ENCODE results near the gene SLC51B. TPM values are rescaled to one million over a fixed set of nuclear protein-coding genes. Genes with fewer than 3 reads are reported as not detected.

Gene SLC51B
- 0.65 and 8.3 TPM in 2 replicates for total RNA-seq

GRCh38 chr15:65044724-65045481 is at the start of gene SLC51B:
Gene SLC51B, plus strand, starts transcription at chr15:65045387. Its CDS starts 4,618 bp downstream, at chr15:65050005.

GRCh38 chr15:65028921-65029735 is 16.1 kb upstream of the SLC51B start, which contains the start of gene MTFMT:
Gene MTFMT, minus strand, starts transcription at chr15:65029639. Its CDS starts 26 bp downstream, at chr15:65029613.

GRCh38 chr15:65067645-65068402 is 22.6 kb downstream of the SLC51B start, which contains the start of gene RASL12:
Gene RASL12, minus strand, starts transcription at chr15:65067991. Its CDS starts 156 bp downstream, at chr15:65067835.

GRCh38 chr15:65076486-65077290 is 31.5 kb downstream of the SLC51B start, which contains the start of gene KBTBD13:
Gene KBTBD13, plus strand, starts transcription at chr15:65076746. Its CDS starts 70 bp downstream, at chr15:65076816.

Other genes with a start within 250 kb of the SLC51B start
- 4.5 and 6.2 TPM in 2 replicates for gene PIF1, start 219.7 kb upstream of the SLC51B start, total RNA-seq
- gene PLEKHO2, start 203.5 kb upstream of the SLC51B start, total RNA-seq: 14.1 and 26.0 TPM in 2 replicates
- 1.3 and 8.7 TPM in 2 replicates for gene ANKDD1A, start 133.5 kb upstream of the SLC51B start, total RNA-seq
- 74.2 and 78.2 TPM in 2 replicates for gene SPG21, start 55.5 kb upstream of the SLC51B start, total RNA-seq
- gene MTFMT, start 15.7 kb upstream of the SLC51B start, total RNA-seq: 27.8 and 38.9 TPM in 2 replicates
- gene RASL12, start 22.6 kb downstream of the SLC51B start, total RNA-seq: 39.0 and 131 TPM in 2 replicates
- 0.13 TPM in 1 of 2 replicates, not detected in the other for gene KBTBD13, start 31.4 kb downstream of the SLC51B start, total RNA-seq
- 0.26 and 2.5 TPM in 2 replicates for gene UBAP1L, start 69.8 kb downstream of the SLC51B start, total RNA-seq
- 27.1 and 27.9 TPM in 2 replicates for gene PDCD7, start 88.4 kb downstream of the SLC51B start, total RNA-seq
- 18.5 and 49.7 TPM in 2 replicates for gene CLPX, start 140.0 kb downstream of the SLC51B start, total RNA-seq
- gene CILP, start 166.1 kb downstream of the SLC51B start, total RNA-seq: under 0.01 and 0.08 TPM in 2 replicates
- gene PARP16, start 241.5 kb downstream of the SLC51B start, total RNA-seq: 4.4 and 8.5 TPM in 2 replicates

All from epithelial cell of alveolus of lung (primary cell).